ENCODE results near the gene RCCD1.

RCCD1 gene

GRCh38 chr15:90957031-90957790 lies 2.5 kb downstream of the RCCD1 start:
- Histone ChIP-seq H3K9me3 (ENCODE audit: control insufficient read depth, low read length) (no peaks in the 10 kb centered on the region), H3K4me1 (ENCODE audit: control insufficient read depth, insufficient read depth, low read length, poor library complexity, severe bottlenecking) (peaks cover 12% of the 10 kb centered on the region), H3K4me3 (ENCODE audit: extremely low read depth, insufficient read depth, low read length, poor library complexity, severe bottlenecking) (peak overlapping the region; percentile 53), H3K27ac (ENCODE audit: low read depth, low read length, severe bottlenecking) (no peak overlapping the region), H3K36me3 (ENCODE audit: control insufficient read depth, insufficient read depth, low read length) (peaks cover 43% of the 10 kb centered on the region)
- WGBS, 2 experiments (ENCODE audit: insufficient coverage in 2 of 2) = 28% methylated on average over 30 to 47 of the region's 63 CpGs

- WGBS, 2 experiments (ENCODE audit: insufficient coverage in 2 of 2) = 90 to 92% methylated on average over 3 of the region's 6 CpGs
- H3K4me1 ChIP-seq (ENCODE audit: control insufficient read depth, insufficient read depth, low read length, poor library complexity, severe bottlenecking) = peaks cover 12% of the 10 kb centered on the region
- H3K4me3 ChIP-seq (ENCODE audit: extremely low read depth, insufficient read depth, low read length, poor library complexity, severe bottlenecking) = peak overlapping the region; percentile 53
- H3K9me3 ChIP-seq (ENCODE audit: control insufficient read depth, low read length) = no peaks in the 10 kb centered on the region
- H3K27ac ChIP-seq (ENCODE audit: low read depth, low read length, severe bottlenecking) = no peak overlapping the region
- peaks cover 41% of the 10 kb centered on the region for H3K36me3 ChIP-seq (ENCODE audit: control insufficient read depth, insufficient read depth, low read length)
These were observed 3.1 kb downstream of the RCCD1 start for GRCh38 chr15:90957791-90958190.

GRCh38 chr15:90959028-90959595 lies 4.4 kb downstream of the RCCD1 start:
- H3K4me3 ChIP-seq (ENCODE audit: extremely low read depth, insufficient read depth, low read length, poor library complexity, severe bottlenecking) = no peak overlapping the region
- H3K9me3 ChIP-seq (ENCODE audit: control insufficient read depth, low read length) = no peaks in the 10 kb centered on the region
- H3K4me1 ChIP-seq (ENCODE audit: control insufficient read depth, insufficient read depth, low read length, poor library complexity, severe bottlenecking) = peaks cover 12% of the 10 kb centered on the region
- 84 to 100% methylated on average over 5 to 7 of the region's 8 CpGs for WGBS, 2 experiments (ENCODE audit: insufficient coverage in 2 of 2)
- no peak overlapping the region for H3K27ac ChIP-seq (ENCODE audit: low read depth, low read length, severe bottlenecking)
- peaks cover 39% of the 10 kb centered on the region for H3K36me3 ChIP-seq (ENCODE audit: control insufficient read depth, insufficient read depth, low read length)

GRCh38 chr15:90959894-90960293 lies 5.2 kb downstream of the RCCD1 start:
- H3K27ac ChIP-seq (ENCODE audit: low read depth, low read length, severe bottlenecking) = no peak overlapping the region
- peaks cover 12% of the 10 kb centered on the region for H3K4me1 ChIP-seq (ENCODE audit: control insufficient read depth, insufficient read depth, low read length, poor library complexity, severe bottlenecking)
- no peaks in the 10 kb centered on the region for H3K9me3 ChIP-seq (ENCODE audit: control insufficient read depth, low read length)
- 90 to 93% methylated on average over 5 of the region's 5 CpGs for WGBS, 2 experiments (ENCODE audit: insufficient coverage in 2 of 2)
- H3K36me3 ChIP-seq (ENCODE audit: control insufficient read depth, insufficient read depth, low read length) = peaks cover 44% of the 10 kb centered on the region
- H3K4me3 ChIP-seq (ENCODE audit: extremely low read depth, insufficient read depth, low read length, poor library complexity, severe bottlenecking) = no peak overlapping the region

GRCh38 chr15:90960298-90961091 lies 5.8 kb downstream of the RCCD1 start:
- Histone ChIP-seq H3K36me3 (ENCODE audit: control insufficient read depth, insufficient read depth, low read length) (peaks cover 50% of the 10 kb centered on the region), H3K27ac (ENCODE audit: low read depth, low read length, severe bottlenecking) (no peak overlapping the region), H3K4me3 (ENCODE audit: extremely low read depth, insufficient read depth, low read length, poor library complexity, severe bottlenecking) (no peak overlapping the region), H3K4me1 (ENCODE audit: control insufficient read depth, insufficient read depth, low read length, poor library complexity, severe bottlenecking) (peaks cover 12% of the 10 kb centered on the region), H3K9me3 (ENCODE audit: control insufficient read depth, low read length) (no peaks in the 10 kb centered on the region)
- 91 to 93% methylated on average over 19 of the region's 20 CpGs for WGBS, 2 experiments (ENCODE audit: insufficient coverage in 2 of 2)

- H3K36me3 ChIP-seq (ENCODE audit: control insufficient read depth, insufficient read depth, low read length) = peaks cover 65% of the 10 kb centered on the region
These were observed 7.3 kb downstream of the RCCD1 start for GRCh38 chr15:90962021-90962420.

GRCh38 chr15:90966262-90966661 lies 11.6 kb downstream of the RCCD1 start:
- WGBS, 2 experiments (ENCODE audit: insufficient coverage in 2 of 2) = 91 to 98% methylated on average over 8 to 9 of the region's 9 CpGs
- Histone ChIP-seq H3K9me3 (ENCODE audit: control insufficient read depth, low read length) (no peaks in the 10 kb centered on the region), H3K4me3 (ENCODE audit: extremely low read depth, insufficient read depth, low read length, poor library complexity, severe bottlenecking) (no peak overlapping the region), H3K27ac (ENCODE audit: low read depth, low read length, severe bottlenecking) (no peak overlapping the region), H3K4me1 (ENCODE audit: control insufficient read depth, insufficient read depth, low read length, poor library complexity, severe bottlenecking) (no peaks in the 10 kb centered on the region), H3K36me3 (ENCODE audit: control insufficient read depth, insufficient read depth, low read length) (peaks cover 92% of the 10 kb centered on the region)

More at GRCh38 chr15:90962021-90962420, 7.3 kb downstream of the RCCD1 start:
- 88 to 97% methylated on average over 3 to 4 of the region's 4 CpGs for WGBS, 2 experiments (ENCODE audit: insufficient coverage in 2 of 2)
- Histone ChIP-seq H3K4me1 (ENCODE audit: control insufficient read depth, insufficient read depth, low read length, poor library complexity, severe bottlenecking) (peaks cover 3% of the 10 kb centered on the region), H3K27ac (ENCODE audit: low read depth, low read length, severe bottlenecking) (no peak overlapping the region), H3K4me3 (ENCODE audit: extremely low read depth, insufficient read depth, low read length, poor library complexity, severe bottlenecking) (no peak overlapping the region), H3K9me3 (ENCODE audit: control insufficient read depth, low read length) (no peaks in the 10 kb centered on the region)

GRCh38 chr15:90967206-90967605 lies 12.5 kb downstream of the RCCD1 start:
- Histone ChIP-seq H3K9me3 (ENCODE audit: control insufficient read depth, low read length) (no peaks in the 10 kb centered on the region), H3K4me1 (ENCODE audit: control insufficient read depth, insufficient read depth, low read length, poor library complexity, severe bottlenecking) (no peaks in the 10 kb centered on the region), H3K4me3 (ENCODE audit: extremely low read depth, insufficient read depth, low read length, poor library complexity, severe bottlenecking) (no peak overlapping the region), H3K36me3 (ENCODE audit: control insufficient read depth, insufficient read depth, low read length) (peaks cover 90% of the 10 kb centered on the region), H3K27ac (ENCODE audit: low read depth, low read length, severe bottlenecking) (no peak overlapping the region)
- 94 to 96% methylated on average over 4 of the region's 5 CpGs for WGBS, 2 experiments (ENCODE audit: insufficient coverage in 2 of 2)

- Histone ChIP-seq H3K36me3 (ENCODE audit: control insufficient read depth, insufficient read depth, low read length) (peaks cover 93% of the 10 kb centered on the region), H3K9me3 (ENCODE audit: control insufficient read depth, low read length) (no peaks in the 10 kb centered on the region), H3K4me1 (ENCODE audit: control insufficient read depth, insufficient read depth, low read length, poor library complexity, severe bottlenecking) (no peaks in the 10 kb centered on the region), H3K4me3 (ENCODE audit: extremely low read depth, insufficient read depth, low read length, poor library complexity, severe bottlenecking) (no peak overlapping the region), H3K27ac (ENCODE audit: low read depth, low read length, severe bottlenecking) (no peak overlapping the region)
- WGBS, 2 experiments (ENCODE audit: insufficient coverage in 2 of 2) = 86 to 100% methylated on average over 1 of the region's 1 CpG
These were observed 13.8 kb downstream of the RCCD1 start for GRCh38 chr15:90968434-90968833.

- Histone ChIP-seq H3K9me3 (ENCODE audit: control insufficient read depth, low read length) (no peaks in the 10 kb centered on the region), H3K27ac (ENCODE audit: low read depth, low read length, severe bottlenecking) (no peak overlapping the region), H3K4me1 (ENCODE audit: control insufficient read depth, insufficient read depth, low read length, poor library complexity, severe bottlenecking) (no peaks in the 10 kb centered on the region), H3K4me3 (ENCODE audit: extremely low read depth, insufficient read depth, low read length, poor library complexity, severe bottlenecking) (no peak overlapping the region), H3K36me3 (ENCODE audit: control insufficient read depth, insufficient read depth, low read length) (peaks cover 95% of the 10 kb centered on the region)
- WGBS, 2 experiments (ENCODE audit: insufficient coverage in 2 of 2) = 97 to 100% methylated on average over 4 to 5 of the region's 7 CpGs
These were observed 15.6 kb downstream of the RCCD1 start for GRCh38 chr15:90970274-90970673.
